Spleen (tissue), 11 donors: ENCODE data around the gene AGPAT2. TPM values are rescaled to one million over a fixed set of nuclear protein-coding genes. Genes with fewer than 3 reads are reported as not detected.

Experiments
- DNase-seq: peaks from one replicate; pipeline ENCODE4 v3.0.0-alpha.2; 2020
- H3K27ac ChIP-seq, 8 donors: fragments of 200-600 bp; sonication (generic) in 7 of 8; 1 replicate in 4 of 8; 2 replicates in 4 of 8; pipeline versions ENCODE4 v1.5.0 to v1.8.0; 2016 to 2021; ENCODE audit warnings: inconsistent platforms in 4 of 8, mild to moderate bottlenecking in 4 of 8, moderate library complexity in 1 of 8
- H3K27me3 ChIP-seq, 7 donors: fragments of 200-600 bp; sonication (generic) in 6 of 7; replicated peaks in 1 of 7; 1 replicate in 4 of 7; 2 replicates in 3 of 7; pipeline versions ENCODE4 v1.5.0 to v1.8.0; 2016 to 2021; ENCODE audit warnings: inconsistent platforms in 3 of 7, mild to moderate bottlenecking in 1 of 7
- H3K36me3 ChIP-seq, 6 donors: fragments of 200-600 bp; sonication (generic) in 5 of 6; 1 replicate in 4 of 6; 2 replicates in 2 of 6; pipeline versions ENCODE4 v1.5.0 to v1.8.0; 2016 to 2021; ENCODE audit warnings: inconsistent platforms in 2 of 6
- H3K4me1 ChIP-seq, 6 donors: fragments of 200-600 bp; sonication (generic) in 5 of 6; 1 replicate in 3 of 6; 2 replicates in 3 of 6; pipeline versions ENCODE4 v1.5.0 to v1.8.0; 2016 to 2021; ENCODE audit warnings: inconsistent platforms in 3 of 6
- H3K4me3 ChIP-seq, 8 donors: fragments of 200-600 bp; sonication (generic) in 7 of 8; 1 replicate in 4 of 8; 2 replicates in 4 of 8; pipeline versions ENCODE4 v1.5.0 to v1.8.0; 2016 to 2021; ENCODE audit warnings: inconsistent platforms in 4 of 8, mild to moderate bottlenecking in 4 of 8, moderate library complexity in 2 of 8
- H3K9me3 ChIP-seq, 8 donors: fragments of 200-600 bp; sonication (generic) in 7 of 8; 1 replicate in 4 of 8; 2 replicates in 4 of 8; pipeline versions ENCODE4 v1.5.0 to v1.8.0; 2016 to 2021; ENCODE audit warnings: inconsistent platforms in 4 of 8
- POLR2A ChIP-seq, 3 donors: fragments of 450-650 bp; IDR thresholded peaks; one replicate each; pipeline ENCODE4 v1.5.1; 2017; ENCODE audit warnings: antibody characterized with exemption in 3 of 3, mild to moderate bottlenecking in 1 of 3
- POLR2AphosphoS5 ChIP-seq, 3 donors: sonication (generic); formaldehyde crosslinking; IDR thresholded peaks; one replicate each; pipeline ENCODE4 v1.5.1; 2017; ENCODE audit warnings: antibody characterized with exemption in 3 of 3
- WGBS, 5 donors: extraction: QIAGEN DNeasy Blood & Tissue Kit in 3 of 5; methylation state at CpG; one replicate each; pipeline versions ENCODE4 v1.1.5 to v1.1.7; 2013 to 2018; 5-methylcytosine and 5-hydroxymethylcytosine counted together
- intact Hi-C: fragments of 100-400 bp; cut with DNase I; formaldehyde crosslinking; loops from one replicate; pipeline ENCODE4 v1.15.0; 2023; ENCODE audit warnings: low total_unique reads
- polyA plus RNA-seq, 3 donors: library from polyadenylated mRNA; stranded (reverse); fragments of 200-250 nt; gene quantifications; one replicate each; pipeline ENCODE4 v1.2.1, GENCODE V29; 2013
- total RNA-seq, 7 donors: library from RNA; depleted of rRNA in 3 of 7; stranded (reverse); fragments of >200 nt in 3 of 7; fragmentation: NEBNext Ultra II Directional in 4 of 7; extraction: Animal tissue kit (Norgen Biotek cat#: 25700) in 4 of 7; gene quantifications; one replicate each; pipeline versions ENCODE4 v1.1.0 to v1.2.1, GENCODE V29; 2016 to 2021
- TF ChIP-seq, protein P1 (sequence below), 11 experiments: fragments of 200-600 bp in 7 of 11; fragments of 450-650 bp in 4 of 11; sonication (generic) in 4 of 11; IDR thresholded peaks in 8 of 11; conservative IDR thresholded peaks in 3 of 11; 1 replicate in 7 of 11; 2 replicates in 4 of 11; pipeline versions ENCODE4 v1.4.0 to v1.8.0; 2016 to 2021; ENCODE audit warnings: antibody characterized with exemption in 11 of 11, inconsistent platforms in 4 of 11, mild to moderate bottlenecking in 1 of 11
- donor health status: healthy with polysubstance abuse.
- donor health status: DM: no; HTN: no; CAD: no; lungs with moderate emphysema.
- donor health status: DM: no; HTN: no; CAD: no.
- donor health status: Bipolar disorder and iron deficiency.
- donor health status: healthy.
- donor health status: DM: no; HTN: no; CAD: no.
- donor health status: DM: yes; HTN: yes; CAD: no.

The AGPAT2 gene
- total and polyA plus RNA-seq, 10 donors: 26.9 to 47.7 (median 38.3) TPM

DNA sequence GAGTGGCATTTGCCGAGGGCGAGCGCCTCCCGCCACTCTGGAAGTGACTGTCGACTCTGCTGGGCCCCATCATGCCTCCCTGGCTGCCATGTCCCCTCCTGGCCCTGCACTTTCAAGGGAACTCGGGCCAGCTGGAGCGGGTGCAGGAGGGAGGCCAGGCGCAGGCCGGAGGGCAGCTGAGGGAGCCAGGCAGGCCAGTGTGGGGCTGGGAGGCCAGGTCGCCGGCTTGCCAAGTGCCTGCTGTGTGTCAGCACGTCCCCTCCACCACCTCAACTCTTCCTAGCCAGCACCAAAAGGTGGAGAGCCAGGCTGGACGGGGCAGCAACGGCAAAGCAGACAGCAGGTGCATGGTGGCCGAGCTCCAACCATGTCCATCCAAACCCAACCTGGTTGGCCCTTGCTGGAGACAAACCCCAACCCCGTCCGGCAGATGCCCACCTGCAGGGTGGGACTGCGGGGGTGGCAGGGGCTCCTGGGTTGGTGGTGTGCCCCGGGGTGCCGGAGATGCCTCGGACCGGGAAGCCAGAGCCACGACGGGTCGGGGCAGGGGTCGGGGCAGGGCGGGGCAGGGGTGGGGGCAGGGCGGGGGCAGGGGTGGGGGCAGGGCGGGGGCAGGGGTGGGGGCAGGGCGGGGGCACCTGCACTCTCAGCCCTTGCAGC, 61.1 kb downstream of the AGPAT2 start:
- intact Hi-C loops: no loop called here
- DNase-seq: peak; percentile 74
- no peaks in the 10 kb centered on the region for H3K36me3 ChIP-seq
- H3K27ac ChIP-seq: peak overlapping the region in 4 of 8 donors; percentile 40 to 66 (median 53)
- no peaks in the 10 kb centered on the region for H3K9me3 ChIP-seq
- 83 to 92% (median 84%) methylated on average over 11 to 30 of the region's 30 CpGs for WGBS, 5 donors
- H3K4me1 ChIP-seq: peaks cover 14 to 99% (median 67%) of the 10 kb centered on the region in 6 donors
- no peak overlapping the region for H3K4me3 ChIP-seq
- TF ChIP-seq, protein P1, sequence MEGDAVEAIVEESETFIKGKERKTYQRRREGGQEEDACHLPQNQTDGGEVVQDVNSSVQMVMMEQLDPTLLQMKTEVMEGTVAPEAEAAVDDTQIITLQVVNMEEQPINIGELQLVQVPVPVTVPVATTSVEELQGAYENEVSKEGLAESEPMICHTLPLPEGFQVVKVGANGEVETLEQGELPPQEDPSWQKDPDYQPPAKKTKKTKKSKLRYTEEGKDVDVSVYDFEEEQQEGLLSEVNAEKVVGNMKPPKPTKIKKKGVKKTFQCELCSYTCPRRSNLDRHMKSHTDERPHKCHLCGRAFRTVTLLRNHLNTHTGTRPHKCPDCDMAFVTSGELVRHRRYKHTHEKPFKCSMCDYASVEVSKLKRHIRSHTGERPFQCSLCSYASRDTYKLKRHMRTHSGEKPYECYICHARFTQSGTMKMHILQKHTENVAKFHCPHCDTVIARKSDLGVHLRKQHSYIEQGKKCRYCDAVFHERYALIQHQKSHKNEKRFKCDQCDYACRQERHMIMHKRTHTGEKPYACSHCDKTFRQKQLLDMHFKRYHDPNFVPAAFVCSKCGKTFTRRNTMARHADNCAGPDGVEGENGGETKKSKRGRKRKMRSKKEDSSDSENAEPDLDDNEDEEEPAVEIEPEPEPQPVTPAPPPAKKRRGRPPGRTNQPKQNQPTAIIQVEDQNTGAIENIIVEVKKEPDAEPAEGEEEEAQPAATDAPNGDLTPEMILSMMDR (IDR thresholded peaks at IDR 0.05 in 8 of 11, conservative IDR thresholded peaks at IDR 0.05 in 3 of 11): no peak
- peak in 2 of 3 donors; percentile 33 to 54 for TF ChIP-seq POLR2AphosphoS5 (IDR thresholded peaks at IDR 0.05)
- TF ChIP-seq POLR2A (IDR thresholded peaks at IDR 0.05): no peak
- peaks cover 0 to 64% (median 4%) of the 10 kb centered on the region in 7 donors for H3K27me3 ChIP-seq

DNA sequence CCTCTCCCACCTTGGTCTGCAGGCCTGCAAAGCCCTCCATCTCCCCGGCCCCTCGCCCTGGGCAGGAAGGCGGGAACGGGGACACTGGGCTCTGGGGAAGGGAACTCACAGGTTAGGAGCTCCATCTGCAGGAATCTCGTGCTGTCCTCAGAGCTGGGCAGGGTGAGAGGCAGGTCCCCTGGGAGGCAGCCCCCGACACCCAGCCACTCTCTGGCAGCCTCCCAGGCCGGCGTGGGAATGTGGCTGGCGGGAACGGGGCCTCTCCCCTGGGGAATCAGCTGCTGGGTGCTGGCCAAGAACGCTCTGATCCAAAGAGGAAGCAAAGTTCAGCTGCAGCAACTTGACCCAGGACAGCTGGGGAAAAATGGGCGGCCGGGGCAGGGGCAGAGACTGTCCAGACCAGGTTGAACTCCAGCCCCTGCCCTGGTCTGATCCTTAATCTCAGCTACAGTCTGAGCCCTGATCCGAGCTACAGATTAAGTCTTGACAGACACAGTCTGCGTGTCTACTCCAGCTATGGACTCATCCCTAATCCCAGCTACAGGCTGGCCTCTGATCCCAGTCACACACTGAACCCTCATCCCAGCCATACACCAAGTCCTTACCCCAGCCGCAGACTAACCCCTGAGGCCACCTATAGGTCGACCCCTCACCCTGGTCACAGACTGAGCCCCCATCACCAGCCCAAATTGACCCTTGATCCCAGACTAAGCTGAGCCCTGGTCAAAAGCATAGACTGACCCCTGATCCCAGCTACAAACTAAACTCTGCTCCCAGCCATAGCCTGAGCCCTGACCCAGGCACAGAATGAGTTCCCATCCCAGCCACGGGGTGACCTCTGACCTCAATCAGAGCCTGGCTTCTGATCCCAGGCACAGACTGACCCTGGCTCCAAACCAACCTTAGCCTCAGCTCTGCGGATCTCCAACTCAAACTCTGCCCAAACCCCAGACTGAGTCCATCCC, 61.9 kb downstream of the AGPAT2 start:
- intact Hi-C loops: no loop called here
- peak; percentile 79 to 90 (median 81) for TF ChIP-seq POLR2AphosphoS5 (IDR thresholded peaks at IDR 0.05)
- no peak for TF ChIP-seq POLR2A (IDR thresholded peaks at IDR 0.05)
- TF ChIP-seq, protein P1 (IDR thresholded peaks at IDR 0.05 in 8 of 11, conservative IDR thresholded peaks at IDR 0.05 in 3 of 11): peak in 9 of 11 experiments; percentile 17 to 68 (median 52)
- H3K4me1 ChIP-seq: peaks cover 14 to 99% (median 67%) of the 10 kb centered on the region in 6 donors
- peak; percentile 85 for DNase-seq
- H3K27me3 ChIP-seq: peaks cover 0 to 64% (median 4%) of the 10 kb centered on the region in 7 donors
- H3K9me3 ChIP-seq: no peaks in the 10 kb centered on the region
- no peaks in the 10 kb centered on the region for H3K36me3 ChIP-seq
- peak overlapping the region in 5 of 8 donors; percentile 14 to 66 (median 44) for H3K27ac ChIP-seq
- no peak overlapping the region for H3K4me3 ChIP-seq
- WGBS, 5 donors: 26 to 36% (median 34%) methylated on average over 10 to 19 of the region's 19 CpGs

DNA sequence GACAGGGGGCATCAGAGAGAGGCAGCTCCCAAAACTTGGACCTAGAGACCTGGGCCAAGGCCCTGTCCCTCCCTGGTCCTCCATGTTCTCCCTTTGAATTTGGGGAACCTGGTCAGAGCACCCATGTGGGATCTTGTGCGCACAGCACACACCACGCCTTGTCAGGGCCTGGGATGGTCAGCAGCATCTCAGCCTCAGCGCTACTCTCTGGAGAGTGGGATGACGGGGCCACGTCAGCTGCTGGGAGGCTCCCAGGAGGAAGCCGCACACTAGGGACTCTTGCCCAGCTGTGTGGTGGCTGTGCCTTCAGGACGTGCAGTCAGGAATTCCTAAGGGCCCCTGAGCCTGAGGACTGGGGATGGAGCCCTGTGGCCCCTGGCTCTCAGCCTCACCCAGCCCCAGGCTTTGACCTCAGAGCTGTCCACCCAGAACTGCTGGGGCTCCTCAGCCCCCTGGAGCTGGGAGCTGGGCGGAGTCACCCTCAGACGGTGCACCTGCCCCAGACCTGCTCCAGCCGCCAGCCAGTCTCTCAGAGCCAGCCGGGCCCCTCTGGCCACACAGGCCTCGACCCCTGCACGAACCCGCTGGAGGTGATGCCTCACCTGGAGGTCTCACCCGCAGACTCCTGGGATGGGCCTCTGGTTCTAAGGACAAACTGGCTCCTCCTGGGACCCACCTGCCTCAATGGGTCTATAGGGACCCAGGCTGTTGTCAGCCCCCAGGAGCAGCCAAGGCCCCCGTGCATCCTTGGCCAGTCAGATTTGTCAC, 62.9 kb downstream of the AGPAT2 start:
- Histone ChIP-seq H3K27me3 (peaks cover 0 to 59% (median 4%) of the 10 kb centered on the region in 7 donors), H3K4me3 (no peak overlapping the region), H3K36me3 (no peaks in the 10 kb centered on the region), H3K9me3 (no peaks in the 10 kb centered on the region), H3K27ac (peak overlapping the region in 3 of 8 donors; percentile 14 to 66 (median 39)), H3K4me1 (peaks cover 14 to 99% (median 69%) of the 10 kb centered on the region in 6 donors)
- WGBS, 5 donors: 78 to 90% (median 85%) methylated on average over 7 to 16 of the region's 16 CpGs
- TF ChIP-seq, protein P1 (IDR thresholded peaks at IDR 0.05 in 8 of 11, conservative IDR thresholded peaks at IDR 0.05 in 3 of 11): no peak
- no peak for TF ChIP-seq POLR2A (IDR thresholded peaks at IDR 0.05)
- TF ChIP-seq POLR2AphosphoS5 (IDR thresholded peaks at IDR 0.05): no peak
- DNase-seq: peak; percentile 79
- intact Hi-C loops: no loop called here
